ENCODE results near the gene CHCT1.
A peak's percentile ranks its signal among the peaks of the same experiment; 100 is the strongest.
"Not testable (repeated sequence)": the region's sequence is repeated elsewhere in the genome, so short reads cannot be mapped to it uniquely, and the experiment has no call there.

Gene CHCT1

GRCh38 chr17:60401819-60402218, 20.5 kb upstream of the CHCT1 start:
- no peak for DNase-seq

GRCh38 chr17:60403523-60403810, 18.8 kb upstream of the CHCT1 start:
- DNase-seq: no peak

- DNase-seq: no peak
These were observed 18.3 kb upstream of the CHCT1 start for GRCh38 chr17:60403962-60404361.

- DNase-seq: no peak
These were observed 15.4 kb upstream of the CHCT1 start for GRCh38 chr17:60406887-60407286.

- DNase-seq: no peak
These were observed 12.3 kb upstream of the CHCT1 start for GRCh38 chr17:60410001-60410400.

- DNase-seq: no peak
These were observed 9.6 kb upstream of the CHCT1 start for GRCh38 chr17:60412701-60413100.

- DNase-seq: no peak
These were observed 7.1 kb upstream of the CHCT1 start for GRCh38 chr17:60415146-60415545.

- no peak for DNase-seq
These were observed 5.8 kb upstream of the CHCT1 start for GRCh38 chr17:60416368-60416925.

- not testable (repeated sequence) for DNase-seq
These were observed 3.3 kb upstream of the CHCT1 start for GRCh38 chr17:60419003-60419402.

- not testable (repeated sequence) for DNase-seq
These were observed 2.4 kb upstream of the CHCT1 start for GRCh38 chr17:60419875-60420274.

- DNase-seq: peak; percentile 26
These were observed 772 bp upstream of the CHCT1 start for GRCh38 chr17:60421273-60422161.

GRCh38 chr17:60423865-60424264, 1.6 kb downstream of the CHCT1 start:
- no peak for DNase-seq

- no peak for DNase-seq
These were observed 3.3 kb downstream of the CHCT1 start for GRCh38 chr17:60425626-60426025.

GRCh38 chr17:60426596-60426995, 4.3 kb downstream of the CHCT1 start:
- no peak for DNase-seq

- not testable (repeated sequence) for DNase-seq
These were observed 6.2 kb downstream of the CHCT1 start for GRCh38 chr17:60428491-60428890.

GRCh38 chr17:60430561-60430960, 8.3 kb downstream of the CHCT1 start:
- not testable (repeated sequence) for DNase-seq

GRCh38 chr17:60433021-60433997, 11.0 kb downstream of the CHCT1 start:
- DNase-seq: not testable (repeated sequence)

- DNase-seq: peak; percentile 79
These were observed 13.2 kb downstream of the CHCT1 start for GRCh38 chr17:60435244-60436167.

- DNase-seq: no peak
These were observed 14.4 kb downstream of the CHCT1 start for GRCh38 chr17:60436676-60437075.

- no peak for DNase-seq
These were observed 17.2 kb downstream of the CHCT1 start for GRCh38 chr17:60439501-60439900.

- no peak for DNase-seq
These were observed 20.2 kb downstream of the CHCT1 start for GRCh38 chr17:60442271-60443173.

Data from COR-L47 (cell line).